ENCODE results near the gene THSD7A.

THSD7A gene

DNA sequence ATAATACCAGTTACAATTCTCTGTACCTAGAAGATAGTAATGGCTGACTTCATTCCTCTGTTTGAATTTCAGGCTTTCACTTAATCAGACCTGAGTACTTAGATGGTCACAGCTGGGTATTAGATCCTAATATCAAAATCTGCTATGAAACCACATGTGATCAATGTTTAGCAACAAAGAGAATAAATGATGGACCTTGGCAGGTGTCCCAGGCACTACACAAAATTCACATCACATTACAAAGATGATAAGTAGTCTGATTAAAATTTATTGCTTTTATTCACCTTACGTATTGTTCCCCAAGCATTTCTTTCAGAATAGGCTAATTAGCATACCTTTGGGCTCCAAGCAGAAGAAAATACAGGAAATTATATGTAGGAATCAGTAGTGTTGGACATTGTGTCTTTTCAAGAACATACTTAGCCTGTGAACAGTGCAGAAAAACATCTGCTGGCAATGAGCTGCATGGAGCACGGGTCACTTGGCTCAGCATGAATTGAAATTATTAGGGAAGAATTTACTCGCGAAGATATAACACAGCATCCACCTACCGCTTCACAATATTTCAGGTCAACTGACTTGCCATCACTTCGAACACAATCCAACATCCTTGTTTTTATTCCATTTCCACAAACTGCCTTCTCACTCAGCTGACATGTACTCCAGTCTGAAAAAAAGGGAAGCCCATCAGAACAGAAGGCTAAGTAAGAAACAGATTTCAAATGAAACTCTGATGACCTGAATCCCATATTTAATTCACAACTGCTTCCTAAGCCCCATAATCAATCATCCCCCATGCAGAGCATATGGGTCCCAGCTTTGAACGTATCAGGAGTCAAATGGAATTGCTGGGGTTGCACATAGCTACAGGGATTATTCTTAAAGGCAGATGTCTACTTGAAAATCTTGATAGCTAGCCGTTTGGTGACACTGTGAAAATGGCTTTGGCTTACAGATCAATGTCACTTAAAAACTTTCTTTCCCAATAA is 421.0 kb downstream of the THSD7A start:
- DNase-seq (ENCODE audit: low spot score), result no peak

DNA sequence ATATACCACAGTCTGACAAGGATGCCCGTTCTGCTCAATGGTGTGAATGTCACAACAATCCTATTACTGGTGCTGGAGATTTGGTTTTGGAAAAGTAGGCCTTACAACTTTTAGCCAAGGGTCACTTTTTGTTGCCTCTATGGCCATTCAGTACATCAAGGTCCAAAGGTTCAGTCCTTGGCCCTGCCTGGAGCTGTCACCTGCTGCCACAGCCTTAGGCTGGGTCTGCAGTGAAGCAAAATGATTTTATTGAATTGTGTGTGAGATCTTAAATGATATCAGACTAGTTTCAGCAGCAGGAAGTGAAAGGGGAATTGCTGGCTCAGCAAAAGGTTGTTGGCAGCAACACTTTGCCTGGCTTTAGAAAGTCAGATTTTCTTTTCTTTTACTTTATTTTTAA is 427.6 kb downstream of the THSD7A start:
- no peak for DNase-seq (ENCODE audit: low spot score)

DNA sequence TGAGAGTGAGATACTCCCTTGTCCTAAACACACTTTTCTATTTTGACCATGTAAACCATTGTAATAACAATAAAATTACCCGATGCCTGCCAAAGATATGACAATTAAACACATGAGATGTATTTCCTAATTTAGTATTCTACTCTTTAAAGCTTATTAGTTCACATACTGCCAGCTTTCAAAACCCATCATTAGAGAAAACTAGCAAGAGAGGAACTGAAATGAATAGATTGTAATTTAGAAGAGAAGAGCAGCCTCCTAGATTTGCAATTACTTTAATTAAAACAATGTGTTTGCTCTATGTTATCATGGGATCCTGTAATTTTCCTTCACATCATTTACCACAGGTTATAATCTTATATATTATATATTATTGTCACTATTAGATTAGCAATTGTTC is 428.2 kb downstream of the THSD7A start:
- no peak for DNase-seq (ENCODE audit: low spot score)

DNA sequence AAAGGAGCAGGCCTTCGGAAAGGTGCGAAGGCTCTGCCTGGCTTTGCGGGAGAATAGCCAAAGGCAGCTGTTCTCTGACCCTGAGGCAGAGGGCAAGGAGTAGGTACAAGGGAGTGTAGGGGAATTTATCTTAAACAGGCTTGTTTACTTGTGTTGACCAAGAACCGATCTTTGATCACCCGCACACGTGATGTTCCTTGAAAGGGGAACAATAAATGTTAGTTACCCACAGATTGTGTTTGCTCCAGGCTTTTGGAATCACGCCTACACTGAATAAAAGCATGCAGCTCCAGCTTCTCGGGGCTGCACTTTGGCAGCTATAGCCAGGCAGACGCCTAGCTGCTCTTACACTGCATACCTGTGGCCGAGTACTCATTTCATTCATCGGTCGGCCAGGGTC is 437.6 kb downstream of the THSD7A start:
- no peak for DNase-seq (ENCODE audit: low spot score)

DNA sequence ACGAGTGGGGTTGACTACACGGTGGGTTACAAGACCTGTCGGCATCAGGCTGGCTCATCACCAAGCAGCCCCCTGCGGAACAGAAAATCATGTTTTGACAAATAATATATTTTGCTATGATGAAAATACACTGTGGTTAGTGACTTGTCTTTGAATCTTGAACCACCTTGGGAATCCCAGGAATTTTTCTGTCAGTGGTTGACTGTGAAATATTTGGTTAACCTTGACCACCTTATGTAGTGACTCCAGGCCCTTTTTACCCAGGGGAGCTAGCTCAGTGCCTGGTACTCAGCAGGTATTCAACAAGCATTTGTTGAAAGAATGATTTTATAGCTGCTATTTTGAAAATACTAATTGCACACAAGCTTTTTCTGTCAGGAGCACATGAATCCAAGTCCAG is 452.4 kb downstream of the THSD7A start:
- no peak for DNase-seq (ENCODE audit: low spot score)

DNA sequence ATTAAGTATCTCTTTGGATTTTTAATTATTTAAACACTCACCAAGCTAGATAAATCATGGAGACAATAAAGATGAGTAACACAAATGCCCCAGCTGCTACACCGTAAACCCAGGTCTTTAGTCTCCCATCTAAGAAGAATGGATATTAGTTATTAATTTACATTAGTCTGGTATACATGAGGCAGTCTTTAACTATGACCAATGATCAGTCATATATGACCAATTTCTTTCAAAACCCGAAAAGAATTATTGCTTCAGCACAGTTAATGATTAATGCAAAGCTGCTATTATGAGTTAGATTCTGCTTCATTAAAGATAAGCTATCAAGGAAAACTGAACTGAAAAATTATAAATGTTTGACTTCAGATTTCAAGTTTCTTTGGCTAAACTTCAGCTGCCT is 455.5 kb downstream of the THSD7A start:
- DNase-seq (ENCODE audit: low spot score), result no peak

DNA sequence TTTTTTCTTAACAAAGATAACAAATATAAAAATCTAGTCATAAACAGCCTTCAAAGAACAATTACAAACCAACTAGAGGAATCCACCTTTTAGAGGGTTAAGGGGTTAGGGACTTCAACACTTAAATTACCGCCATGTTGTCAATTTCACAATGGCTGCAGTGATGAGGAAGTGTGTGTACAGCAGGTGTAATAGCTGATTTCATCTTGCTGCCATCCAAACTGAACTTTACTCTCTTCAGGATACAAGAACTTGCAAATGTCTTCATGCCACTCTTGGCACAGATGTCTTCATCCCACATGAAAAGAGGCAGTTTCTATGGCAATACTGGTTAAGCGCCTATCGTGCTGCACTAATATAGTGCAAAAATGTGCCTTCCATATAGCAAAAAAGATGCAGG is 457.4 kb downstream of the THSD7A start:
- DNase-seq (ENCODE audit: low spot score), result no peak

DNA sequence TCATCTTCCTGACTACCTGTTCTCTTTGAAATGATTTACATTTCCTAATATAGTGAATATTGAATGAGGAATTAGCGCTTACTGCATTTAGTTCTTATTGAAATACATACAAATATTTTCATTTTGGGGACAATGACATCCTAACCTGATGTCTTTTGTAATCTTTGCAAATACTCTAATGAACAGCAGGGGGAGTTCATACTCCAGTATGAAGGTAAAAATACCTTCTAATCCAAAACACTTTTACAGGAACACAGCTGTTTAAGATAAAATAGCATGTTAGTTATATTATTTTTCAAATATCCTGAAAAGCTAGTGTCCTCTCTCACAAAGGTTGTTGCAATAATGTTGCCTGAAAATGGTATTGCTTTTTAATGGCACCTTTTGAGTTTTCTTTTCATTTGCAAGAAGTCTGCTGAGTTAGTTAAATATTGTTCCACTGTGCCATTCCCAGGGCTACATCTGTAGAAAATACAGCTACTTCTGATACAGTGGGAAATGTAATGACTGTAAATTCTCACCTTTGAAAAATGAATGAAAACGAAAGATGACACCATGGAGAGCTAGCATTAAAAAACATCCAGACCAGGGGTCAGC is 458.4 kb downstream of the THSD7A start:
- no peak for DNase-seq (ENCODE audit: low spot score)

DNA sequence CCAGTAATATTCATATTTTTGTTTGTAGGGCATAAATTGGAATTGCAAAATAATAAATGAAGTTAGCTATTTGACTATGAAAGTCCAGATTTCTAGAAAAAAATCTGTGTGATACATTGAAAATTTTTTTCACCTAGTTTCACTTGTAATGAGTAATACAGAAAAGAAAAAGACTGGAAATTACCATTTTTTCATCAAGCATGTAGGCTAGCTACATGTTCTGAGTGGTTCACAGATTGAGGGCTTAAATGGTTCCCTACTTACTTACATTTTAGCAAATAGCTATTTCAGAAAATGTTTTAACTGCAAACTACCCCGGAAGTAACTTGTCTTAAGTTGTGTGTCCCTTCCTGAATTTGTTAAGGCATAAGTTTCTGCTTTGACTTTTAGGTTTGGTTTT is 462.3 kb downstream of the THSD7A start:
- no peak for DNase-seq (ENCODE audit: low spot score)

DNA sequence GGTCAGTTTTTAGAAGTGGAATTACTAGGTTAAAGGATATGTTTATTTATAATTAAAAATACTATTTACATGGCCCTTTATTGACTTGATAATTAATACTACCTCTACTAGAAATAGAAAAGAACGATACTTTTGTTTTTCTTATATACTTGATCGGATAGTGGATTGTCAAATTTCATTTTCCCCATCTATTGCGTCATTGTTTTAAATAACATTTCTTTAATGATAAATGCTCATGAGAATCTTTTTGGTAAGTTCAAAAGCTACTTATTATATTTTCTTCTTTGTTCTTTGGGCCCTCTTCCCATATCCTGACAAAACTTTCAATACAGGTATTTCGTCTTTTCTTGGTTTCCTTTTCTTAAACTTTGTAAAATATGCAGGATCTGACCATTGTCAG is 465.9 kb downstream of the THSD7A start:
- DNase-seq (ENCODE audit: low spot score), result no peak

DNA sequence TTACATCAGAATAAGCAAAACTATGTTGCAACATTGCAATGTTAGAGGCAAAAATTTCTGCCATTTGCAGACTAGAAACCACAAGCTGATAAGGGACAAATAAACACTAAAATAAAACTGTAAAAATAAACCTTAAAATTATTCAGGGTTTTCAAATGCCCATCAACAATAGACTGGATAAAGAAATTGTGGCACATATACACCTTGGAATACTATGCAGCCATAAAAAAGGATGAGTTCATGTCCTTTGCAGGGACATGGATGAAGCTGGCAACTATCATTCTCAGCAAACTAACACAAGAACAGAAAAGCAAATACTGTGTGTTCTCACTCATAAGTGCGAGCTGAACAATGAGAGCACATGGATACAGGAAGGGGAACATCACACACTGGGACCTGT is 473.4 kb downstream of the THSD7A start:
- DNase-seq (ENCODE audit: low spot score), result no peak

DNA sequence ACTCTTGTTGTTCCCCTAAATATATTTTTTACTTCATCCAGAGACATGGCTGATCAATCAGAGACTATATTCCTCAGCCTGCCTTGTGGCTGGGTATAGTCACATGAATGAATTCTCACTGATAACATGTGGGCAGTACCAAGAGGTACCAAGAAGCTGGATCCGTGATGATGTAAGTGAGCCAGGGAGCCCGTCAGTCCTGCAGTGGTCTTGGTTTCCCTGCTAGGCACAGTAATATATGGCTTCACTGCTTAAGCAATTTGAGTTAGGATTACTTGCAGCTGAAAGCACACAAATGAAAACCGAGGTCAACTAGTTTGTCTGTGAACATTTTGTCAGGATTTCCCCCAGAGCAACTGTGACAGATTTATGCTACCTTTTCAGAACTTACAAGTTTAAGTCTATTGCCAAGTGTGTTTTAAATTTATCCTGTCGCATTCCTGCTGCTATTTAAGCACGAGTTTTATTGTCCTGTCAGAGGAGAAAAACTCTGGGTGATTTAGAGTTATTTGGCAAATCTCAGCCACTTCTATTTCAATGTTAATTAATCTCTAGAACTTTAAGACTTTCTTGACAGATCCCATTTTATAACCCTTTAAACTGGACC is 476.5 kb downstream of the THSD7A start:
- no peak for DNase-seq (ENCODE audit: low spot score)

DNA sequence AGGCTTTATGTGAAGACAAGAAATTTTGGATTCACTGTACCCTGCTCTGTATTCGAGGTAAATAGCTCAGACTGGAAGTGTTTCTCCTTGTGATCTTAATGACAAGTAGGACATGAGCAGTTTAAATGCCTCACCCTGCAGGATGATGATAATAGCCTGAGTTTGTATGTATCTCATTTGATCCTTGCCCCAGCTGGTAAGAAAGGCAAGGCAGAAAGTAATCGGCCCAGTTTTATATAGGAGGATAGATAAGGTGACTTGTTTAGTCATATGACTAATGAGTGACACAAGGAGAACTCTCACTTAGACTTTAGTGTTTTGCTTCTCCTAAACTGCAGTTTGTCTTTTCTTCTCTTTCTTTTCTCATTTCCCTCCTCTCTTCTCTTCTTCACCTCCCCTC is 485.7 kb downstream of the THSD7A start:
- no peak for DNase-seq (ENCODE audit: low spot score)

DNA sequence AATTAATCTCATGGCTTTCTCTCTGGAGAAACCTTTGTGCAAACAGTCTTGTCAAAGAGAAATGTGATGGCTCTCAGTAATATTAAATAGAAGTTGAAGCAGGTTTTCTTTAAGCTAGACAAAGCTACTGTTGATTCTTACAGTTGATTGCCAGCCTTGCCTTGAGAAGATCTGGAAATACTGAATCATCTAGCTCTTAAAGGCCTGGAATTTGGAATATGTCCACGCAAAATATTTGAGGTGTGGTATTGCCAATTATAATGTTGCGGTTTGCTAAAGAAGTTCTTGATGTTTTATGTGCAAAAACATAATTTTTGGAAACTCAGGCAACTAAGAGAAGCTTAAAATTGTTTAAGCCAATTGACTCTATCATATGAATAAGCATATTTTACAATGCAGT is 486.4 kb downstream of the THSD7A start:
- DNase-seq (ENCODE audit: low spot score), result peak; percentile 14

DNA sequence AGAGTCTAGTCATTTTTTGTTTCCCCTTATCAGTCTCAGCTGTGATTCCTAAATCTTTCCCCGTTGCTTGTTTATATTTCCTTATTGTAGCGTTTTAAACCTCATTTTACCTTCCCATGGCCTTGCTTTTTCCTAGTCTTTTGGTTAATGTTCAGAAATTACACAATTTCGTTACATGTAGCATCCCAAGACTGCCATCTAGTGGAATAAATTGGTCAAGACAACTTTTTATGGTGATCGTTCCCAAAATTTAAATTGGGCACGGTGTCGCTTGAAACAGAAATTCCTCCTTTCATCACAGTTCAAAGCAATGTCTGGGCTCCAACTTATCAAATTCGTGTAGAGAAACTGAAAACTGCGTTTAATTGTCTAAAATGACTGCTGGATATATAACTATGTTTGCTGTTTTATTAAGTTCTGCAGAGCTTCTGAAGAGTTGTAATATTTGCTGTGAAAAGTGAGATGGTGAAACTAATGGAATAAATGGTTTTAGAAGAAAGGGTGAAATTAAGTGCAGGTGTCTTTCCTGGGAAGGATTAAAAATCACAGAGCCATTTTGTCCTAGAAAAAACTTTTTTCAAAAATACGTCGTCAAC is 488.1 kb downstream of the THSD7A start:
- peak; percentile 37 for DNase-seq (ENCODE audit: low spot score)

DNA sequence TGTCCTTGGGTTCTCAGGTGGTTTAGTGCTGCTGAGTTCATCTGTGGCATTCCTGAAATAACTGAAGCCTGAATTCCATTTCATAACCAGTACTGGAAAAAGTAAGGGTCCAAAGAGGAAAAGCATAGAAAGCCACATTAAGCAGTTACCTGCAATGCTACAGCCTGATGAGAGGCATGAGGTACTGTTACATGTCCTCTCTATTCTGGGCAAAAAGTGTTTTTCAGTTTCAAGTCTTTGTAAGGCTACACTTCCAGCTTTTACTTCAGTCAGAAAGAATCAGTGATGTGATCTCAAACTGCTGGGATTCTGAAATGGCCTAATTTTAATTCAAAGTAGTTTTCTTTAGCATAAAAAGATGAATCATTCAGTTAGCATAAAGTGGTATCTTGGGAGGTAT is 488.9 kb downstream of the THSD7A start:
- DNase-seq (ENCODE audit: low spot score), result no peak

DNA sequence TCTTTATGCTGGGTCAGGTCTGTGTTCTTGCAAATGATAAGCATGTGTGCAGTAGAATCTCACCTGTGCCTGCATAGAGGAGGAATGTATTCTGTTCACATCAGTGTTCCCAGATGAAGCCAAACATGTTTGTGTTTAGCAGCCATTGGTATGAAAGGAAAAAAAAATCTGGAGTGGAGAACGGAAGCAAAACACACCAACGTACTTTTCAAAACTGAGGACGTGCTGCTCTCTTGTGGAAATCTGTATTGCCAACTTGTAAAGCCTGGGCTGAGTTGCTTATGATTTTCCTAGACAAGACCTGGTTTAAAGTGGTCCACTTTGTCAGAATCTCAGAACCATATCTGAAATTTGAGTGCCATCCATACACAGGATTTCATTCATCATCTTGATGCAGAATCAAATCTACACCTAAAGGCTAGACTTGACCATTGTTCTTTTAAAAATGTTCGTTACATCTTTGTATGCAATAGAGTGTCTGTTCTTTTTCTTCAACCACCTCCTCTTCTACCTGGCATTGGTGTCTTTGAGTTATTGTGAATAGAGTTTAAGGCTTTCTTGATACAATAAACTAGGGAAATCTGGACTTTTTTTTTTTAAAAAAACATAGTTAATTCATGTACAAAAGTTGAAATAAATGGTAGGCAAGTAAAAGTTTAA is 490.6 kb downstream of the THSD7A start:
- DNase-seq (ENCODE audit: low spot score), result peak; percentile 17

DNA sequence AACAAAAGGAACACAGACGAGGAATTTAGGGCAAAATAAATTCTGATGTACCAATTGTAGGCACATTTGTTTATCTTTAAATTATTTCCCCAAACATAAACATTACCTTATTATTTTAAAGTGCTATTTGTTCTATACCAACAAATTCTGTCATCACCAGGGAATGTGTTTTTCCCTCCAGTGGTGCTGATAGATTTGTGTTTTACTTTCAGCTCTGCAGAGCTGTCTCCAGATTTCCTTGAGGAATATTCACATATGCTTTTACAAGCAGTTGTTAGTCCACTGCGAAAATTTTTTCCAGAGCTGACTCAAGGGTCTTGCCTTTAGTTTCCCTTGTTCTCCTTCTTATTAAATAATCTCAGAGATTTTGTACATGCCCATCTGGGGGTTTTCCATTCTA is 495.6 kb downstream of the THSD7A start:
- DNase-seq (ENCODE audit: low spot score), result no peak

DNA sequence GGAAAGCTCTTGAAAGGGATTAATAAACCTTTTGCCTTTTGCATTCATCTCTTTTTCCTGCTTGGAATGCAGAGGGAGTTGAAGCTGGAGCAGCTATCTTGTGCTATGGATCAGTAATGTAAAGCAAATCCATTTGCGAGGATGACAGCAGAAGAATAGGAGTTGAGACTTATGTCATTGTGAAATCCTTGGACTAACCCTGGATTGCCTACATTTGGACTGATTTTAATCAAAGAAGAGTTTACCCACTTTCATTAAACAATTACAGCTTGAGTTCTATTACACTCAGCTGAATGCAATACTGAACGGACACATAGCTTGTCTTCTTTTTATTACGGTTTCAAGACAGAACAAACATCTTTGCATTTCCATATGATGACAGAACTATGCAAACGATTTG is 496.1 kb downstream of the THSD7A start:
- no peak for DNase-seq (ENCODE audit: low spot score)

DNA sequence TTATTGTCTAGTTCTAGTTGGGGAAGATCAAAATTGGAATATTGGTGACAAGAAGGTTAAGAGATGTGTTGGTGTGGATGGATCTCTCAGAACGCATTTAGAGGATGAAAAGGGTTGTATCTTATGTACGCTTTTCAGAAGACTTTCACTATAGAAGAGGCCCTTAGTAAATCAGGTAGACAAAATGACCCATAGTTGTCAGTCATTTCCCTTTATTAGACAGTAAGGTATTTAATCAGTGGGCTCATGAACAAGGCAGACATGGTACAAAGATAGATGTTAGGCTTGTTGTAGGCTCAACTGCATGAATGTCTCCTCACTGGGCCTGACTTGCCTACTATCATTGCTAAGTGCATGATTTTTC is 499.2 kb downstream of the THSD7A start:
- DNase-seq (ENCODE audit: low spot score), result no peak

DNA sequence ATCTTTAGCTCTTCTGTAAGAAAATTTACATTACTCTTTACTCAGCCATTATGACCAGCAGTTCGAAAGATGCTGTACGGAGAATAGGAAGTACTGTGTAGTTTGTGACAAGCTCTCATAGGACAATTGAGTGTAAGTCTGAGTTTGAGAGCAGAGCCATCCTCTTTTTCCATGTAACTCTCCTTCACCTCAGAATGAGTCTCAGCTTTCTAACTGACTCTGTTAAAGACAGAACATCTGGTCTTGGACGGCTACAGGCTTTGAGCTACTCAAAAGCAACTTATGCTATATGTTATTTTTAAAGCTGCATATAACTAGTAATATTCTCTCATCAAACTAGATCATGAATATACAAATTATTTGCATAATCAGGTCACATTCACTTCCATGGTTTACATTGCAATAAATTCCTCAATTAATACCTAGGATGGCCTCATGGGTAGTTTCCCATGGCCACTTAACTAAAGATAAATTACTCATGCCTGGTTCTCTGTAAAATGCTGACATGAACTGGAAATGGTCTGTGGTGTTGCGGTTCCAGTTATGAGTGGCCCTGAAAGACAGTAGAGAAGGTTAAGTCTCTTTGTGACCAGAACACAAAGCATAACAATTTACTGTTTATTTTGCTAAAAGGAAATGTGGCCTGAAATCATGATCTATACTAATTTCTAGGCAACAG is 499.7 kb downstream of the THSD7A start:
- no peak for DNase-seq (ENCODE audit: low spot score)

All from AG20443 (cell line).